Chondrocyte (in vitro differentiated cells): ENCODE measurements around the gene TEX264. TPM values are rescaled to one million over a fixed set of nuclear protein-coding genes. Genes with fewer than 3 reads are reported as not detected.
A peak's percentile ranks its signal among the peaks of the same experiment; 100 is the strongest.

ENCODE experiments used
- DNase-seq: peaks from one replicate; pipeline ENCODE4 v3.0.0; 2021; ENCODE audit warnings: mixed read lengths, low spot score
- H3K27ac Mint-ChIP-seq: one replicate; pipeline ENCODE4 v1.8.0; 2021; ENCODE audit warnings: mild to moderate bottlenecking, moderate library complexity, mixed read lengths; ENCODE audit not compliant: unreplicated experiment
- H3K27me3 Mint-ChIP-seq: 2 replicates; pipeline ENCODE4 v1.8.0; 2021; ENCODE audit warnings: low read depth, mixed read lengths
- H3K36me3 Mint-ChIP-seq: 2 replicates; pipeline ENCODE4 v1.8.0; 2021; ENCODE audit warnings: low read depth, mixed read lengths
- H3K4me1 Mint-ChIP-seq: 2 replicates; pipeline ENCODE4 v1.8.0; 2021; ENCODE audit warnings: low read depth, mild to moderate bottlenecking, mixed read lengths
- H3K4me3 Mint-ChIP-seq: one replicate; pipeline ENCODE4 v1.8.0; 2021; ENCODE audit warnings: mild to moderate bottlenecking, moderate library complexity, mixed read lengths; ENCODE audit not compliant: unreplicated experiment
- H3K9me3 Mint-ChIP-seq: 2 replicates; pipeline ENCODE4 v1.8.0; 2021; ENCODE audit warnings: low read depth, mixed read lengths
- CTCF ChIP-seq: fragments of 200-600 bp; sonication (generic); IDR thresholded peaks from 2 replicates; pipeline ENCODE4 v1.5.0; 2021; ENCODE audit warnings: antibody characterized with exemption, mild to moderate bottlenecking, moderate library complexity
- total RNA-seq: library from RNA; stranded (reverse); gene quantifications from 3 replicates; pipeline ENCODE4 v1.2.1, GENCODE V29; 2021

Gene TEX264
- total RNA-seq, 1 donor from 2014 or later, result 45.0 TPM

DNA sequence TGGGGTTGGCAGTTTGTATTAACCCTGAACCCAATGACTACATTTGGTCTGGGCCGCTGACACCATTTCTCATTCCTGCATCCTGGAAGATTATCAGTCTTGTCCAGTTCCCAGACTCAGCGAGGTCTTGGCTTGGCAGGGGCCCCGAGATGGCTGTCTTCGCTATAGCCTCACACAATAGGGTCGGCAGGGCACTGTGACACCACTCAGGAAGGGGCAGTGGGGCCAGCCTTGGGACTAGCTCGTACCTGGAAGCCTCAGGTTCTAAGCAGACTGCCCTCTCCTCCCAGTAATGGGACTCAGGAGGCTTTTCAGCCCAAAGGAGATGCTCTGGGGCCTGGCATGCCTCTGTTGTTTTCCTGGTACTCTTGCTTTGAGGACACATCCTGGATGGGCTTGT is 9.1 kb downstream of the TEX264 start:
- Mint-ChIP-seq H3K4me1 (peaks cover 21% of the 10 kb centered on the region), H3K36me3 (peaks cover 7% of the 10 kb centered on the region), H3K4me3 (no peak overlapping the region), H3K9me3 (no peaks in the 10 kb centered on the region), H3K27ac (no peak overlapping the region), H3K27me3 (no peaks in the 10 kb centered on the region)
- no peak for DNase-seq
- TF ChIP-seq CTCF, result no peak

- Mint-ChIP-seq H3K9me3 (no peaks in the 10 kb centered on the region), H3K4me3 (no peak overlapping the region), H3K27ac (no peak overlapping the region), H3K27me3 (no peaks in the 10 kb centered on the region), H3K36me3 (peaks cover 11% of the 10 kb centered on the region), H3K4me1 (peaks cover 21% of the 10 kb centered on the region)
- TF ChIP-seq CTCF, result no peak
- DNase-seq, result peak; percentile 20
These were observed 9.7 kb downstream of the TEX264 start for GRCh38 chr3:51680663-51681230.

- Mint-ChIP-seq H3K27me3 (no peaks in the 10 kb centered on the region), H3K4me3 (no peak overlapping the region), H3K36me3 (peaks cover 17% of the 10 kb centered on the region), H3K9me3 (no peaks in the 10 kb centered on the region), H3K4me1 (peaks cover 28% of the 10 kb centered on the region), H3K27ac (peak overlapping the region; percentile 59)
- TF ChIP-seq CTCF, result no peak
- peak; percentile 72 for DNase-seq
These were observed 10.4 kb downstream of the TEX264 start for GRCh38 chr3:51681453-51681852.

DNA sequence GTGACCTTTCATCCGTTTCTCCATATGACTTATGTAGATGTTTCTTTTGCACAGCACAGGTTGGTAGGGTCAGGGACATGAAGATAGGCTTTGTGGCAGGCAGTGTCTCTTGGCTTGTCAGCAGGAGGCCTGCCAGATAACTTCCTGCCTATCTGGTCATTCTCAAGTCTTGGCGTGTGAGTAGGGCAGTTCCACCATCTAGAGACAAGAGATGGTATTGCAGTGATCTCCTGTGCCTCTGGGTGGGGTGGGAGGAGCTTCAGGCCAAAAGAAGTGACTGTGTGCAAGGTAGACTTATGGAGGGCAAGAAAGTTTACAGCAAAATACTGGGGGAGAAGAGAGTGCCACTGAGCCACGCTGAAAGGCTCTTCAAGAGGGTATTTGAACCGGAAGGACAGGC is 11.0 kb downstream of the TEX264 start:
- Mint-ChIP-seq H3K4me1 (peaks cover 34% of the 10 kb centered on the region), H3K4me3 (no peak overlapping the region), H3K27me3 (no peaks in the 10 kb centered on the region), H3K27ac (peak overlapping the region; percentile 8), H3K36me3 (peaks cover 17% of the 10 kb centered on the region), H3K9me3 (no peaks in the 10 kb centered on the region)
- peak; percentile 20 for DNase-seq
- TF ChIP-seq CTCF, result peak; percentile 84

DNA sequence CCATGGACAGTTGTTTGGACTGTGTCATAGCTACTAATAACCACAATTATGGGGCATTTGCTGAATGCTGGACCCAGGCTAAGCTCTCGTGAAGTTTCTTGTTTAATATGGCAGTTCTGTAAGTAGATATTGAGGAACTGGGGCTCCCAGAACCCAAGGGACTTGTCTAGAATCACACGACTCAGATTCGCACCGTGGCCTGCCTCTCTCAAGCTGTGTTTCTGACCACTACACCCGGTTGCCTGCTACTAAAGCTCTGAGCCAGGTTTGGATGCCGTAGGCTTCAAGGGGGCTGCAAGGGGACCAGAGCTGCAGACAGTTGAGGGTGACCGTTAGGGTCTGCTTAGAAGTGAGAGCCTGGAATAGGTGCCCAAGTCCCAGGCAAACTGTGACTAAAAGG is 11.5 kb downstream of the TEX264 start:
- peaks cover 39% of the 10 kb centered on the region for H3K4me1 Mint-ChIP-seq

More for the DNA sequence above, 11.5 kb downstream of the TEX264 start:
- H3K27ac Mint-ChIP-seq, result no peak overlapping the region
- H3K27me3 Mint-ChIP-seq, result no peaks in the 10 kb centered on the region
- H3K4me3 Mint-ChIP-seq, result no peak overlapping the region
- peaks cover 19% of the 10 kb centered on the region for H3K36me3 Mint-ChIP-seq
- DNase-seq, result no peak
- no peaks in the 10 kb centered on the region for H3K9me3 Mint-ChIP-seq
- TF ChIP-seq CTCF, result no peak
